A549 (cell line): ENCODE data around the gene GLO1. TPM values are rescaled to one million over a fixed set of nuclear protein-coding genes. Genes with fewer than 3 reads are reported as not detected.

Experiments
- ATAC-seq, 2 experiments: fragments of 200-7000 bp in 1 of 2; fragments of >200 bp in 1 of 2; cut with Nextera tagmentation in 1 of 2; cut with Tn5 transposase in 1 of 2; 3 replicates each; pipeline versions ENCODE4 v1.8.0 to v1.9.1; 2018 to 2020; ENCODE audit warnings: mild to moderate bottlenecking in 1 of 2, moderate library complexity in 1 of 2
- CTCF ChIA-PET: fragments of 300-600 bp; sonication (Branson Sonifier 250); formaldehyde crosslinking; extraction: SDS; loops from one replicate; lab custom pipeline; 2021; ENCODE audit warnings: antibody characterized with exemption, inconsistent platforms; lab: Yijun Ruan, JAX
- POLR2A ChIA-PET: fragments of 350-600 bp; formaldehyde crosslinking; extraction: SDS; loops from one replicate; lab custom pipeline; 2021; ENCODE audit warnings: antibody characterized with exemption, inconsistent platforms; lab: Yijun Ruan, JAX
- DNase-seq, 2 experiments: peaks; one replicate each; pipeline versions ENCODE4 v3.0.0 to v3.0.0-alpha.2; 2011 to 2016; ENCODE audit warnings: low read depth in 1 of 2, low spot score in 1 of 2
- FAIRE-seq: peaks from 2 replicates; lab custom pipeline; 2011; peaks lifted over from hg19 to GRCh38; lab: Jason Lieb, UNC
- H3K27ac ChIP-seq, 2 experiments: fragments of >200 bp; sonication (Bioruptor Twin); formaldehyde crosslinking; 3 replicates each; pipeline ENCODE4 v1.5.1; 2016 to 2017
- H3K4me1 ChIP-seq: fragments of >200 bp; sonication (Bioruptor Twin); formaldehyde crosslinking; 3 replicates; pipeline ENCODE4 v1.6.1; 2016
- H3K4me2 ChIP-seq: fragments of >200 bp; sonication (Bioruptor Twin); formaldehyde crosslinking; 3 replicates; pipeline ENCODE4 v1.6.1; 2016
- H3K4me3 ChIP-seq: fragments of >200 bp; sonication (Bioruptor Twin); formaldehyde crosslinking; 3 replicates; pipeline ENCODE4 v1.5.1; 2016
- H3K9me3 ChIP-seq: fragments of >200 bp; sonication (Bioruptor Twin); formaldehyde crosslinking; 3 replicates; pipeline ENCODE4 v1.6.1; 2016
- BHLHE40 ChIP-seq: IDR thresholded peaks from 2 replicates; pipeline ENCODE4 v1.6.1; 2012; ENCODE audit warnings: low read depth, low read length, inconsistent platforms
- EP300 ChIP-seq, 2 experiments: fragments of >200 bp; sonication (Bioruptor Twin); formaldehyde crosslinking; IDR thresholded peaks; 2 replicates in 1 of 2; 3 replicates in 1 of 2; pipeline ENCODE4 v1.6.1; 2016 to 2017
- HOXB13 ChIP-seq: fragments of 250-450 bp; sonication (Bioruptor Pico); IDR thresholded peaks from 2 replicates; pipeline ENCODE4 v1.5.0; 2020; ENCODE audit warnings: low read depth, mild to moderate bottlenecking, moderate library complexity
- JUN ChIP-seq, 2 experiments: fragments of >200 bp; sonication (Bioruptor Twin); formaldehyde crosslinking; IDR thresholded peaks; 2 replicates in 1 of 2; 3 replicates in 1 of 2; pipeline ENCODE4 v1.6.1; 2016 to 2017
- JUNB ChIP-seq: fragments of >200 bp; sonication (Bioruptor Twin); formaldehyde crosslinking; IDR thresholded peaks from 2 replicates; pipeline ENCODE4 v1.6.1; 2016
- KDM1A ChIP-seq: fragments of 200-600 bp; sonication (generic); IDR thresholded peaks from 2 replicates; pipeline ENCODE4 v1.6.1; 2016; ENCODE audit warnings: low read depth, mild to moderate bottlenecking
- KDM5A ChIP-seq: fragments of 200-600 bp; sonication (generic); IDR thresholded peaks from 2 replicates; pipeline ENCODE4 v1.6.1; 2016; ENCODE audit warnings: antibody characterized with exemption, mild to moderate bottlenecking
- MAFK ChIP-seq: fragments of 450-650 bp; IDR thresholded peaks from 2 replicates; pipeline ENCODE4 v1.6.1; 2014; ENCODE audit not compliant: partially characterized antibody
- MAZ ChIP-seq: fragments of 150-350 bp; IDR thresholded peaks from 2 replicates; pipeline ENCODE4 v1.6.1; 2014; ENCODE audit warnings: antibody characterized with exemption, low read depth, low read length, borderline replicate concordance
- MYC ChIP-seq: IDR thresholded peaks from 2 replicates; pipeline ENCODE4 v1.6.1; 2012; ENCODE audit warnings: mild to moderate bottlenecking, inconsistent platforms, low read length, improper control_type of control experiment, borderline replicate concordance
- NFE2L2 ChIP-seq: fragments of 150-350 bp; conservative IDR thresholded peaks from 2 replicates; pipeline ENCODE4 v1.6.1; 2014; ENCODE audit warnings: low read length
- NR3C1 ChIP-seq: fragments of >200 bp; sonication (Bioruptor Twin); formaldehyde crosslinking; IDR thresholded peaks from 3 replicates; pipeline ENCODE4 v1.6.1; 2017
- PHF8 ChIP-seq: fragments of 200-600 bp; sonication (generic); IDR thresholded peaks from 2 replicates; pipeline ENCODE4 v1.6.1; 2016; ENCODE audit warnings: low read depth, mild to moderate bottlenecking, antibody characterized with exemption, moderate library complexity, borderline replicate concordance
- RAD21 ChIP-seq, 2 experiments: fragments of >200 bp in 1 of 2; sonication (Bioruptor Twin) in 1 of 2; formaldehyde crosslinking in 1 of 2; IDR thresholded peaks in 1 of 2; conservative IDR thresholded peaks in 1 of 2; 2 replicates in 1 of 2; 3 replicates in 1 of 2; pipeline ENCODE4 v1.6.1; 2012 to 2018; ENCODE audit warnings: inconsistent platforms in 1 of 2
- RCOR1 ChIP-seq: fragments of 150-350 bp; IDR thresholded peaks from 2 replicates; pipeline ENCODE4 v1.6.1; 2014; ENCODE audit warnings: antibody characterized with exemption, low read length, low read depth
- RNF2 ChIP-seq: fragments of 200-600 bp; sonication (generic); IDR thresholded peaks from 2 replicates; pipeline ENCODE4 v1.6.1; 2016; ENCODE audit warnings: low read depth, mild to moderate bottlenecking, antibody characterized with exemption, moderate library complexity, borderline replicate concordance
- SMC3 ChIP-seq: fragments of >200 bp; sonication (Bioruptor Twin); formaldehyde crosslinking; IDR thresholded peaks from 3 replicates; pipeline ENCODE4 v1.6.1; 2018; ENCODE audit warnings: inconsistent platforms
- TFCP2L1 ChIP-seq: fragments of 250-450 bp; sonication (Bioruptor Pico); IDR thresholded peaks from 2 replicates; pipeline ENCODE4 v1.5.0; 2021; ENCODE audit warnings: mild to moderate bottlenecking
- ZC3H11A ChIP-seq: fragments of 450-650 bp; IDR thresholded peaks from 2 replicates; pipeline ENCODE4 v1.6.1; 2014; ENCODE audit warnings: antibody characterized with exemption, mild to moderate bottlenecking
- ZNF302 ChIP-seq: fragments of 250-450 bp; sonication (Bioruptor Pico); IDR thresholded peaks from 2 replicates; pipeline ENCODE4 v1.9.0; 2021; ENCODE audit warnings: inconsistent platforms, mild to moderate bottlenecking, moderate library complexity
- ZSCAN20 ChIP-seq: fragments of 250-450 bp; sonication (Bioruptor Pico); IDR thresholded peaks from 2 replicates; pipeline ENCODE4 v1.8.0; 2022; ENCODE audit warnings: mild to moderate bottlenecking, moderate library complexity
- WGBS: methylation state at CpG from one replicate; pipeline ENCODE4 v1.1.6; 2017; ENCODE audit errors: missing lambda C conversion rate; 5-methylcytosine and 5-hydroxymethylcytosine counted together
- polyA plus RNA-seq, 4 experiments: library from polyadenylated mRNA; depleted of rRNA in 3 of 4; stranded (reverse); fragments of >200 nt; fragmentation: RNase III in 1 of 4; extraction: RNeasy Plus Mini Kit Qiagen cat#74134 plus additional on column Dnase treatment in 1 of 4; gene quantifications; 2 replicates in 3 of 4; 3 replicates in 1 of 4; pipeline ENCODE4 v1.2.3, GENCODE V29; 2011 to 2017
- TF ChIP-seq, protein P1 (sequence below): fragments of 250-450 bp; sonication (Bioruptor Pico); IDR thresholded peaks from 2 replicates; pipeline ENCODE4 v1.5.0; 2020; ENCODE audit warnings: low read depth, mild to moderate bottlenecking, moderate library complexity
- TF ChIP-seq, protein P2 (sequence below): fragments of 150-350 bp; IDR thresholded peaks from 2 replicates; pipeline ENCODE4 v1.6.1; 2014; ENCODE audit warnings: low read depth, mild to moderate bottlenecking, low read length
- TF ChIP-seq, protein P3 (sequence below): IDR thresholded peaks from 2 replicates; pipeline ENCODE4 v1.6.1; 2012
- TF ChIP-seq, protein P4 (sequence below): IDR thresholded peaks from 2 replicates; pipeline ENCODE4 v1.6.1; 2012

Gene GLO1
- polyA plus RNA-seq, 2 of the 4 experiments (the other 2 are of a cell fraction), result 105 to 128 TPM

DNA sequence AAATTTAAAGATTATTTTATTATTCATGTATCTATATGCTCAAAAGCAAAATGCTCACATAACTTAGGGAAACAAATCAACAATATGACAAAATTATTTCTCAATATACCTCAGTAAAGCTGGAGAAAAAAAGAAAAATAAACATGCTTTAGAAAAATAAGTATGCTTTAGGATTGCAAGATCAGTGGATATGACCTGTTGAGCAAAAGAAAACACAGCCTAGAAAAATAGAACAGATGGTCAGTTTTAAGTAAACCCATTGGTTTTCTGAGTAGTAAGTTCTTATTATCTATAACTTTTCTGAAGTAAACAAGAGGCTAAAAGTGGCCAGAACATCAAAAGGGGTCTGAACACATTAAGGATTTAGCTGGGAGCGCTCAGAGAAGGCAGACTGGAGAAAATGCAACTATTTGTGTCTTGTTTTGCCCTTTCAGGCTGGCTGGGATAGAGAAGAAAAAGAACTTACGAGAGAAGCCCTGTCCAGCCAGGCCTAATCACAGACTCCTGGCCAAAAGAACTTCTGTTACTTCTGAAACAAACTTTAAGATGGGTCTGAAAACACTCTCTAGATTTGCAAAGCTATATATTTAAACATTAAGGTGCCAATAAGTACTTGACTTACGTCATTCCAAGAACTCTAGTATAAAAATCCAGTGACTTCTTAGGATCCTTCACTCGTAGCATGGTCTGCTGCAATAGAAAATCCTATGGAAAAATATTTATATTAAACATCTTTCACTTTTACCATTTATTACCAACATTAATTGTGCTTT lies 16.5 kb downstream of the GLO1 start:
- FAIRE-seq (no peak), ATAC-seq (no peak)

DNA sequence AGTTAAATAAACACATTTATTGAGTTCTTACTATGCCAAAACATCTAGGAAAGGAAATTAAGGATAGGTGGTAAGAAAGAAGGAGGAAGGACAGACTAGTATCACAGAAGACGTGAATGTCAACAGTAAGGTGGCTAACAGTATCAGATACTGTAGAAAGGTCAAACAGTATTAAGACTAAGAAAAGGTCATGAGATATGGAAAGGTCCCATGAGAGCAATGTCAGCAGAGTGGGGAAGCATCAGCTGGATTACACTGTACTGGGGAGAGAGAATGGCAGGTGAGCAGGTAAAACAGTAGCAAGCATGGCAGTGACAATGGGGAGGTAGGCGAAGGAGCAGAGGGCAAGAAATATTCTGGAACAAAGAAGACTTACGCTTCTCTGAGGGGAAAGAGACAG lies 18.0 kb downstream of the GLO1 start:
- POLR2A ChIA-PET, result interaction anchor here (0.8 kb wide), 1 partner anchor 18 kb away, joined by 4 read pairs; the partner anchor contains the start of gene GLO1
- FAIRE-seq (no peak), ATAC-seq (no peak)
- Histone ChIP-seq H3K4me1 (no peaks in the 10 kb centered on the region), H3K27ac (no peak overlapping the region)
- TF ChIP-seq JUN (IDR thresholded peaks at IDR 0.05) (no peak), SMC3 (no peak), KDM1A (no peak), PHF8 (no peak), MAFK (no peak), ZC3H11A (no peak), RAD21 (conservative IDR thresholded peaks at IDR 0.05 in 1 of 2, IDR thresholded peaks at IDR 0.05 in 1 of 2) (no peak)
- TF ChIP-seq, protein P1, sequence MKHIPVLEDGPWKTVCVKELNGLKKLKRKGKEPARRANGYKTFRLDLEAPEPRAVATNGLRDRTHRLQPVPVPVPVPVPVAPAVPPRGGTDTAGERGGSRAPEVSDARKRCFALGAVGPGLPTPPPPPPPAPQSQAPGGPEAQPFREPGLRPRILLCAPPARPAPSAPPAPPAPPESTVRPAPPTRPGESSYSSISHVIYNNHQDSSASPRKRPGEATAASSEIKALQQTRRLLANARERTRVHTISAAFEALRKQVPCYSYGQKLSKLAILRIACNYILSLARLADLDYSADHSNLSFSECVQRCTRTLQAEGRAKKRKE (CRISPR knock-in tag), result no peak
- TF ChIP-seq, all 56 proteins: peak for 0
- no peak for DNase-seq
- CTCF ChIA-PET, result no interaction called here
- H3K4me3 ChIP-seq, result no peak overlapping the region
- 87% methylated on average over 3 of the region's 3 CpGs for WGBS
- H3K4me2 ChIP-seq, result no peak overlapping the region
- no peaks in the 10 kb centered on the region for H3K9me3 ChIP-seq

More for the DNA sequence above, 16.5 kb downstream of the GLO1 start:
- Histone ChIP-seq H3K4me1 (no peaks in the 10 kb centered on the region), H3K27ac (no peak overlapping the region), H3K4me2 (no peak overlapping the region), H3K9me3 (no peaks in the 10 kb centered on the region), H3K4me3 (no peak overlapping the region)
- POLR2A ChIA-PET, result no interaction called here
- DNase-seq, result no peak
- TF ChIP-seq SMC3 (no peak), MAZ (no peak), PHF8 (no peak), MYC (no peak), KDM5A (no peak), EP300 (IDR thresholded peaks at IDR 0.05) (no peak), BHLHE40 (no peak), NFE2L2 (no peak), NR3C1 (no peak), ZC3H11A (no peak), ZSCAN20 (CRISPR knock-in tag) (no peak), RCOR1 (no peak), TFCP2L1 (no peak)
- TF ChIP-seq, protein P2, sequence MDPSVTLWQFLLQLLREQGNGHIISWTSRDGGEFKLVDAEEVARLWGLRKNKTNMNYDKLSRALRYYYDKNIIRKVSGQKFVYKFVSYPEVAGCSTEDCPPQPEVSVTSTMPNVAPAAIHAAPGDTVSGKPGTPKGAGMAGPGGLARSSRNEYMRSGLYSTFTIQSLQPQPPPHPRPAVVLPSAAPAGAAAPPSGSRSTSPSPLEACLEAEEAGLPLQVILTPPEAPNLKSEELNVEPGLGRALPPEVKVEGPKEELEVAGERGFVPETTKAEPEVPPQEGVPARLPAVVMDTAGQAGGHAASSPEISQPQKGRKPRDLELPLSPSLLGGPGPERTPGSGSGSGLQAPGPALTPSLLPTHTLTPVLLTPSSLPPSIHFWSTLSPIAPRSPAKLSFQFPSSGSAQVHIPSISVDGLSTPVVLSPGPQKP, result no peak
- WGBS, result 96% methylated on average over 4 of the region's 4 CpGs
- CTCF ChIA-PET, result interaction anchor here (0.6 kb wide), 1 partner anchor 904 kb away, joined by 3 read pairs; no protein-coding TSS in a partner anchor

DNA sequence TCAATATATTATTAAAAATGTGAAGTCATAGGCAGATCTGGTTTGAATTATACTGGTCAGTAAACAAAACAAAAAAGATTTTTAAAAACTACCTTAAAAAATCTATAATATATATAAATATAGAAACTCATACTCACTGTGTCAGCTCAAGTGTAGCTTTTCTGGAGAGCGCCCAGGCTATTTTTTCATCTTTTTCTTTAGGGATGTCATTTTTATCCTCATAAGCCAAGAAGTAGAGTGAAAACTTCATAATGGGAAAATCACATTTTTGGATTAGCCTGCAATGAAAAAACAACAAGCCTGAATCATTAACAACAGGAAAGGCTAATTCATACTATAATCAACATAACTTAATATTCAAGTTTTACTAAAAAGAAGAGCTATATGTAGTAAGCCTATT lies 18.7 kb downstream of the GLO1 start:
- no peaks in the 10 kb centered on the region for H3K4me1 ChIP-seq
- H3K4me3 ChIP-seq, result no peak overlapping the region
- H3K27ac ChIP-seq, result no peak overlapping the region
- DNase-seq (no peak), ATAC-seq (no peak), FAIRE-seq (no peak)
- no peaks in the 10 kb centered on the region for H3K9me3 ChIP-seq
- TF ChIP-seq, protein P3, sequence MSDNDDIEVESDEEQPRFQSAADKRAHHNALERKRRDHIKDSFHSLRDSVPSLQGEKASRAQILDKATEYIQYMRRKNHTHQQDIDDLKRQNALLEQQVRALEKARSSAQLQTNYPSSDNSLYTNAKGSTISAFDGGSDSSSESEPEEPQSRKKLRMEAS, result no peak
- TF ChIP-seq RNF2 (no peak), NFE2L2 (no peak), ZSCAN20 (CRISPR knock-in tag) (no peak), MAZ (no peak), ZNF302 (CRISPR knock-in tag) (no peak), JUNB (no peak), HOXB13 (no peak)
- TF ChIP-seq, protein P4, sequence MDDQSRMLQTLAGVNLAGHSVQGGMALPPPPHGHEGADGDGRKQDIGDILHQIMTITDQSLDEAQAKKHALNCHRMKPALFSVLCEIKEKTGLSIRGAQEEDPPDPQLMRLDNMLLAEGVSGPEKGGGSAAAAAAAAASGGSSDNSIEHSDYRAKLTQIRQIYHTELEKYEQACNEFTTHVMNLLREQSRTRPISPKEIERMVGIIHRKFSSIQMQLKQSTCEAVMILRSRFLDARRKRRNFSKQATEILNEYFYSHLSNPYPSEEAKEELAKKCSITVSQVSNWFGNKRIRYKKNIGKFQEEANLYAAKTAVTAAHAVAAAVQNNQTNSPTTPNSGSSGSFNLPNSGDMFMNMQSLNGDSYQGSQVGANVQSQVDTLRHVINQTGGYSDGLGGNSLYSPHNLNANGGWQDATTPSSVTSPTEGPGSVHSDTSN, result no peak
- H3K4me2 ChIP-seq, result no peak overlapping the region
- ChIA-PET POLR2A (no interaction called here), CTCF (no interaction called here)
- WGBS, result 98% methylated on average over 1 of the region's 1 CpG
